Colon (tissue), 2 donors: ENCODE results near the gene IL31.
"Not testable (repeated sequence)": the region's sequence is repeated elsewhere in the genome, so short reads cannot be mapped to it uniquely, and the experiment has no call there.

Source experiments
- FAIRE-seq: peaks from 2 replicates; lab custom pipeline; 2012; peaks lifted over from hg19 to GRCh38; lab: Jason Lieb, UNC
- donor health status: control.
- donor health status: control.

Gene IL31

DNA sequence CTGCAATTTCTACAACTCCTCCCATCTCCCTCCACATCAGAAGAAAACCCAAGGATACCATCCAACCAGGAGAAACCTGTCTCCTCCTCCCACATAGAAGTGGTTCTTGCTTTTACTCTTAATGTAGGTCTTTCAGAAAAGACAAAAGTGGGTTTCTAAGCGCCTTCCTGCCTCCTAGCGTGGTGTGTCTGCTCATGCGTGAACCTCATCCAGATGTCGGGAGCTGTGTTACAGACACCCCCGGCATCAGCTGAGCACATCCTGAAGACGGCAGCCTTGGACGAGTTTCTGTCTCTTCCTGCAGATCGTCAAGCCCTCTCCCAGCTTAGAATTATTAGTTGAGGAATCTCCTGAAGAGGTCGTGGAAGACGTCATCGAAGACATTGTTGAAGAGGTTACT lies 18.4 kb upstream of the IL31 start:
- no peak for FAIRE-seq

DNA sequence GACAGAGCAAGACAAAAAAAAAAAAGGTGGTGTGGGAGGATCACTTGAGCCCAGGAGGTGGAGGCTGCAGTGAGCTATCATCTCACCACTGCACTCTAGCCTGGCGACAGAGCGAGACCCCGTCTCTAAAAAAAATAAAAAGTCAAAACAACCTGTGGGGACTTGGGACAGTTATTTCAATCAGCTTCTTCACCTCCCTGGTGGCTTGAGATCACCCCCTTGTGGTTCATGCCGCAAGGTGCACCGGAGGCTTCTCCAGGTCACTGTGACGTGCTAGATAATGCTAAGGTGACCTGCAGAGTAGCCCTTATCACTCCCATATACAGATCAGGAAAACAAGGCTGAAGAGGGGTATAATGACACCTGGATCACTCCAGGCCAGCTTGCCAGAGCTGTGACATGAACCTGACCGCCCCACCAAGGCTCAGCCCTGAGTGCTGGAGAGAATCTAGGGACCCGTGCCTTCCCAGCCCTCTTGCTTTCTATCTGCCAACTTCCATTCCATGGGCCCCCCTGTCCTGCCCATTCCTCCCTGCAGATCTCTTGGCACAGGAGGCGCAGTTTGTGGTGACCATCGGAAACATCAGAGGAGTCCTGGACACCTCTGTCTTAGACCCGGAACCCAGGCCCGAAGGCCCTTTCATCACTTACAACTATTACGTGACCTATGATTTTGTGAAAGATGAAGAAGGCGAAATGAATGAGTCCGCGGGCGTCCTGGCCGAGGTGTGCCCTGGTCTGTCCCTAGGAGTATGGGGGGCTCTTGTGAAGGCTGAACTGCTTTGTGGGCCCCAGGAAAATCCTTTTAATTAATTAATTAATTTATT lies 17.0 kb upstream of the IL31 start:
- no peak for FAIRE-seq

DNA sequence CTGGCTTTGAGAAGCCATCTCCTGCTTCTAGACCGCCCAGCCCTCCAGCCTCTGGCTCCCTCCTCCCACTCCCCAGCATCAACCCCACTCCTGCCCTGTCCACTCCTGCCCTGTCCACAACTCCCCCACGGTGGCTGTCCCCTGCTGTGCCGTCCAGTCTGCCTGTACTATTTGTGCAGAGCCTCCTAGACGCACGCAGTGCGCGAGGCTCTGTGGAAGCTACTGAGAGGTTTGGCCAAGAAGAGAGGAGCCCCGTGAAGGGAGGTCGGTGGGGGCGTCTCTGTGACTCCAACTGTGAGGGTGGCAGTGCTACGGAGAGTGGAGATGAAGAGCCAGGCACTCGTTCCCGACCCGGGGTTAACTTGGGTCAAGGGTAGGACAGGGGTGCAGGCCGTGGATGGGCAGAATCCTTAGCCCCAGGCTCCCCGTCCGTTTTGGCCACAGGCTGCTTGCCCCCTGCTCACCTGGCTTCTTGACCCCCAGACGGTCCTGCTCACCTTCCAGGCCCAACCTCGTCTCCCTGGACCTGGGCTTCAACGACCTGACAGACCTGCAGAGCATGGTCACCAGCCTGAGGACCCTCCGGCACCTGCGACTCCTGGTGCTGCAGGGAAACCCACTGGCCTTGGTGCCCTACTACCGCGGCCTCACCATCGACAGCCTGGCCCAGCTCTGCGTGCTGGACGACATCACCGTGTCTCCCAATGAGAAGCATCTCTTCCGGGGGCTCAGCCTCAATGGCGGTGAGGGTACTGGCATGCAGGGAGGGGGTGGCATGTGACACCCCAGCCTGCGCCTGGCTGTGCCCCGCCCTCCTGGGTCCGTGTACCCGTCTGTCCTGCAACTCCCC lies 15.8 kb upstream of the IL31 start:
- FAIRE-seq: no peak

DNA sequence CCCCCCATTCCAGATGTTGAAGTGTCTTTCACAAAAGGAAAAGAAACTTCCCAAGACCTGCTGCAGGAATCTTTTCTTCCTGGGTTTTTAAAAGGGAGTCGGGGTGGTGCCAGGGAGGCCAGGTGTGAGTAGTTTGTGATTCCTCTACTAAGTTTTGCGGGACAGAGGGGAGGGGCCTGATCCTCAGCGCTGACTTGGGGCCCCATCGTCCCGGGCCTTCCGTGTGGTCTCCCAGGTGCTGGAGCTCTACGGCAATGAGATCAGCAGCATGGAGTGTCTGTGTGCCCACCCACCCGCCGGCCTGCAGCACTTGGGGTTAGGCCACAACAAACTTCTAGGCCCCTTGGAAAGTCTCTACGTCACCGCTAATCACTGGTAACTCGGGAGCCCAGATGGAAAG lies 13.4 kb upstream of the IL31 start:
- FAIRE-seq: no peak

DNA sequence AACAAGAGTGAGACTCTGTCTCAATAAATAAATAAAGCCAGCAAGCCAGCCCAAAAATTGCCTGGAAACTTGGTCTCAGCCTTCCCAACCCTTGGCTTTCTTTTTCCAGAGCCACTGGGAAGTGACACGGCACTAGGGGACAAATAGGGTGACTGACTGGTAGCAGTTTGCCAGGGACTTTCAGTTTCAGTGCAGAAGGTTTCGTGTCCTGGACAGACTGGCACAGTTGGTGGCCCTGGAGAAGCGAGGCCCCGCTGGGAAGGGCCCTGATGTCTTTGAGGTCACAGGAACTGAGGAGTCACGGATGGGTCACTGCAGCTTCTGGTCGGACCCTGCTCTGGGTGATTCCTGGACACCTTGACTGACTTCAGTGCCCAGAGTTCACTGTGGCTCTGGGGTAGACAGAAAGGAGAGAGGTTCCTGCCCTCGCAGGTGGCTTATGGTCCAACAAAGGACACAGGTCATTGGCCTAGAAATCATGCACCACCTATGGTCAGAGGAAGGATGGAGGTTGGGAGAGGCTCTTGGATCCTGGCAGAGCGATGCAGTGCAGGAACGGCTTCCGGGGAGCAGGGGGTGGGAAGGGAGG lies 11.6 kb upstream of the IL31 start:
- no peak for FAIRE-seq

DNA sequence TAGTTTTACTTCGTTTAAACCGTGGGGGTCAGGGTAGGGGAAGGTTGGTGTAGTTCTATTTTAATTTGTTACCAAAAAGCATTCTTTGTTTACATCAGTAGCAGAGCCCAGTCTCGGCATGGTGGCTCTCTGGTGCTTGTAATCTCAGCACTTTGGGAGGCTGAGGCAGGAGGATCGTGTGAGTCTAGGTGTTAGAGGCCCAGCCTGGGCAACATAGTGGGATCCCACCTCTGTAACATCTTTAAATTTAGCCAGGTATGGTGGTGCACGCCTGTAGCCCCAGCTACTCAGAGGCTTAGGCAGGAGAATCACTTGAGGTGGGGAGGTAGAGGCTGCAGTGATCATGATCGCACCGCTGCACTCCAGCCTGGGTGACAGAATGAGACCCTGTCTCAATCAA lies 11.1 kb upstream of the IL31 start:
- no peak for FAIRE-seq

DNA sequence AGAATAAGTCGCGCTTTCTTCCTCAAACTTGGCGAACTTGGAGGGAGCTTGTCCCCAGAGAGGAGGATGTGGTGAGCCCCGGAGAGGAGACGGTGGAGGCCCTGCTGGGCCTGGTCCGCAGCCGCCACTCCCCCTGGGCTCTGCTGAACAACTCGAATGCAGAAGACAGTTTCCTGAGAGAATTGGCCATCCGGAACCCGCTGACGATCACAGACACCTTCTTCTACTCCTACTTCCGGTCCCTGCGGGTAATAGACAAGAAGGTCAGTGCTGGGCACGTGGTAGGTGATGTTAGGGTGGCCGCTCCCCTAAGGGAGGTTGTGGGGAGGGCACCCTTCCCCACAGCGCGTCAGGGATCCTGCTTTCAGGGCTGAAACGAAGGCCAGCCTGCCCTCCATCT lies 10.5 kb upstream of the IL31 start:
- no peak for FAIRE-seq

DNA sequence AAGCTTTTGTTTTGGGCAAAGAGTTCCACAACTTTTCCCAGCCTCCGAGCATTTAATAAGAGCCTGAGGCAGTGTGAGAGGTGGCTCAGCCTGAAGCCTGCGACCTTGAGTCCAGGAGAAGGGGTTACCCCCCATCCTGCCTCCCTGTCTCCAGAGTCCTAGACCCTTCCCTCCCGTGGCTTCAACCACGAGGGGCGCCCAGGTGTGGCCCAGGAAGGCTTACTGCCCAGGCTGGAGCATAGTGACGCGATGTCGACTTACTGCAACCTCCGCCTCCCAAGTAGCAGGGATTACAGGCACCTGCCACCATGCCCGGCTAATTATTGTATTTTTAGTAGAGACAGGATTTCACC lies 9.5 kb upstream of the IL31 start:
- FAIRE-seq: no peak

DNA sequence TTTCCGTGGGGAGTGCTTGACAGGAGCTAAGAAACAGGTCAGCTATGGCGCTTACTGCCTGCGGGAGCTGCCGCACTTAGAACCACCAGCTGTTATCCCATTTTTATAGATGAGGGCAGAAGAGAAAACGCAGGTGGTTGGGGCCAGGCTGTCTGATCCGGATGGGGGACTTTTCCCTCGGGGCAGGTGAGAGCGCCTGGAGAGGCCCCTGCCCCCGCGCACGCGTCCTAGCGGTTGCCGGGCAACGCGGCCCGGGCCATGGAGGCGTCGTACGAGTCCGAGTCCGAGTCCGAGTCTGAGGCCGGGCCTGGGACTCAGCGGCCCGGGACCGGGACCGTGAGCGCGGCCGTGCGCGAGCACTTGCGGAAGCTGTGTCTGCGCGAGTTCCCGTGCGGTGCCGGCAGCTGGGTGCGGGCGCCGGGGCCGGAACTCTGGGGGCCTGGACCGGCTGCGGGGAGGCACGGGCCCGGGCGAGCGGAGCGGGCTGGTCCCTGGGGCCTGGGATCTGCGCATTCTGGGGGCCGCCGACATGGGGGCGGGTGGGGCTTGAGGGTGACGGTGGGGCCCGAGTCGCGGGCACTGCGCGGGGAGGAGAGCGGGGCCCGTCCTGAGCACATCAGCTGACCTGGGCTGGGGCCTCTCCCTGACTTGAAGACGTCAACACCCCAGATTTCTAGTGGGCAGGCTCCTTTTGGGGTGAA lies 9.0 kb upstream of the IL31 start, which contains the start of gene LRRC43:
TSS of gene LRRC43 (plus strand) at position 237 of the 701 bp plus-strand sequence. CDS start at position 259, 22 bp downstream.
- FAIRE-seq: no peak

DNA sequence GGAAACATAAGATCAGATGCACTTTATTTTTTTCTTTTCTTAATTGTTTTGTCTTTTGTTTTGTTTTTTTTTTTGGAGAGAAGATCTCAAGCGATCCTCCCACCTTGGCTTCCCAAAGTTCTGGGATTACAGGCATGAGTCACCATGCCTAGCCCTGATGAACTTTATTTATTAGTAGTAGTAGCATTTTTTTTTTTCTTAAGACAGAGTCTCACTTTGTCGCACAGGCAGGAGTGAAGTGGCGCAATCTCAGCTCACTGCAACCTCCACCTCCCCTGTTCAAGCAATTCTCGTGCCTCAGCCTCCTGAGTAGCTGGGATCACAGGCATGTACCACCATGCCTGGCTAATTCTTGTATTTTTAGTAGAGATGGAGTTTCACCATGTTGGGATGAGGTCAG lies 2.5 kb upstream of the IL31 start:
- not testable (repeated sequence) for FAIRE-seq

DNA sequence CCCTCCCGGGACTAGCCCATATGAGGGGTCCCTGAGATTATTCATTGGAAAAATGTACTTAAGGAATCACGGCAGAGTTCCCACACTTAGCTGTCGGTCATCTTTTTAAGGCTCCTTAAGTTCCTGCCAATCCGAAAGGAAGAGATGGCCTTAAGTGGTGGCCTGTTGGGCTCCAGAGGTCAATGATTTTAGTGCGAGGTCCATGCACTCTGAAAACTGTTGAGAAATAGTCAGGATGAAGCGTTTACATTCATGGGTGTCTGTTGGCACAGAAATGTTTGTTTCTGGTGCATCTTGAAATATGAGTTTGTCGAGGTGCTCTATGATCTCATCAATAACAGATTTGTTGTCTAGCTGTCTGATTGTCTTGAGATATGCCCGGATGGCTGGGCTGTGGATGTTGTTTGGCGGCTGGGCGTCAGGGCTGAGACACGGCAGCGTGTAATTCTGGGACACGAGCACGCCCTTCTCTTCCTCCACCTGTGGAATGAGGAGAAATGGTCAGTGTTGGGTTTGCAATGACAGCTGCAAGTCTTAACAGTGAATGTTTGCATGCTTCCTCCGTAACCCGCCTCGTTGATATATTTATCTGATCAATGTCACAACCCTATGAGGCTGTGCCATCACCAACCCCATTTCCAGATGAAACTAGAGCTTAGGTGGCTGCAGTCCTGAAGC lies 1.6 kb downstream of the IL31 start:
- FAIRE-seq: no peak

DNA sequence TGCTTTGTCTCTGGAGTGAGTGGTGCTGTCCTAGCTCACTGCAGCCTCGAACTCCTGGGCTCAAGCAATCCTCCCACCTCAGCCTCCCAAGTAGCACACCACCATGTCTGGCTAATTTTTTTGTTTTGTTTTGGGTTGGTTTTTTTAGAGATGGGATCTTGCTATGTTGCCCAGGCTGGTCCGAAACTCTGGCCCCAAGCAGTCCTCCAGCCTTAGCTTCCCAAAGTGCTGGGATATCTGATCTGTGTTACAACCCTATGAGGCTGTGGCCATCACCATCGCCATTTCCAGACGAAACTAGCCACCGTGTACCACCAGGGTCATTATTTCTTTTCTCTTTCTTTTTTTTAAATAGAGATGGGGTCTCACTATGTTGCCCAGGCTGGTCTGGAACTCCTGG lies 2.6 kb downstream of the IL31 start:
- FAIRE-seq: no peak

DNA sequence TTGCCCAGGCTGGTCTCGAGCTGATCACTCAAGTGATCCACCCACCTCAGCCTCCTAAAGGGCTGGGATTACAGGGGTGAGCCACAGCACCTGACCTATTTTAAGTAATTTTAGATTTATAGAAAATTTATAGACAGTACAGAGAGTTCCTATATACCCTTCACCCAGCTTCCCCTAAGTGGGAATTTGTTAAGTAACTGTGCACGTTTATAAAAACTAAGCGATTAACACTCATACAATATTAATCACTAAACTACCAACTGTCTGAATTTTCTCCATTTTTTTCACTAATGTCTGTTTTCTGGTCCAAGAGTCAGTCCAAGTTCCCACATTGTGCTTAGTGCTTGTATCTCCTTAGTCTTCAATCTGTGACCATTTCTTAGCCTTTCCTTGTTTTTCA lies 5.5 kb downstream of the IL31 start:
- no peak for FAIRE-seq

DNA sequence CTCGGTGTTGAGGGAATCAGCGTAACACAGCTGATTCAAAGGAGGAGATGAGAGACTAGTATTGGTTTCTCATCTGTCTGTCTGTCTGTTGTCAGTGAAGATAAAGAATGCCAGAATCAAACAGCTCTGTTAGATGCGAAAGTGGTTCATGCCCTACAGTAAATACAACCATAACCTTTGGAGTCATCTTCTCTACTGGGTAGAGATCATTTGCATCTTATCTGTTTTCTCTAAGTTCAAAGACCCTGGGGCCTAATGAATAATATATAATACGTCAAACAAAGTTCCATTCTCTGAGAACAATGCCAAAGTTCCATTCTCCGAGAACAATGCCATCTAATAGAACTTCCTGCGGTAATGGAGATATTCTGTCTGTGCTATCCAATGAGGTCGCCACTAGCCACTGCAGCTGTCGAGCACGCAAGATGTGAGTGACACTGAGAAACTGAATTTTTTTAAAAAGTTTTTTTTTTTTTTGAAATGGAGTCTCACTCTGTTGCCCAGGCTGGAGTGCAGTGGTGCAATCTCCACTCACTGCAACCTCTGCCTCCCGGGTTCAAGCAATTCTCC lies 6.6 kb downstream of the IL31 start:
- FAIRE-seq: no peak

DNA sequence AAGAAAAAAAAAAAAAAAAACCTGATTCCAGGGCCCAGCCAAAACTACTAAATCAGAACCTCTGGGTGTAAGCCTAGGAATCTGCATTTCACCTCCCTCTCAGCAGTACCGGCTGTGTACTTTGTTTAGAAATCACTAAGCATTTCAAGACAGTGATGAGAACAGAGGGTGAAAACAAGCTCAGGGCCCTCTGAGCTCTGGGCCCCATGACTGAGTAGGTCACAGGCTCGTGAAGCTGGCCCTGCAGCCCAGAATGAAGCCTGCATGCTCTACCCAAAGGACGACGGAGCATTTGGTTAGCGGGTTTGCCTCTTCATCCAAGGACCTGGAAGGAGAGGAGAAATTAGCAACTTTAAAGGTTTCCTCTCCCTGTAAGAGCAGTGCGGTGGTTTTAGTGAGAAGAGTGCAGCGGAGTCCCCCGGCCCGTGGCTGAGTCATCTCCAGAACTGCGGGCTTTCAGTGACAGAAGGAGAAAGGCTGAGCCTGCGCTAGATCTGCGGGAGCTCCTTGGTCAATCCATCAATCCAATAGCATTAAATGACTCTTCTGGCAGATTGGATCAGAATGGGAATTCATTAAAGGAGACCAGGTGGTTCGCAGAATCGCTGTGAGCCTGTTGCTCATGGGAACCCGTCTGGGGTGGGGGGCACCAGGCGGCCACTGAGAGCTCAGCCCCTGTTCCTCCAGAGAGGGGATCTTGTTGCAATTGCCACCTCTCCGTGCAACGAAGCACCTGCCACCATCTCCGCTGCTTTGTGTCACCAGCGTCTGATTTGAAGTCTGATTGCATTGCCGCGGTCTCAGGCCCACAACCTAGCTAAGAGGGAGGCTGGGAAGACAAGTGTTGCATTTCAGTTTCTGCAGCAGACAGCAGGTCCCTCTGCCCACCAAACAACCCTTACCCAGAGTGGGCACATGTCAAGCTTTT lies 7.3 kb downstream of the IL31 start:
- no peak for FAIRE-seq

DNA sequence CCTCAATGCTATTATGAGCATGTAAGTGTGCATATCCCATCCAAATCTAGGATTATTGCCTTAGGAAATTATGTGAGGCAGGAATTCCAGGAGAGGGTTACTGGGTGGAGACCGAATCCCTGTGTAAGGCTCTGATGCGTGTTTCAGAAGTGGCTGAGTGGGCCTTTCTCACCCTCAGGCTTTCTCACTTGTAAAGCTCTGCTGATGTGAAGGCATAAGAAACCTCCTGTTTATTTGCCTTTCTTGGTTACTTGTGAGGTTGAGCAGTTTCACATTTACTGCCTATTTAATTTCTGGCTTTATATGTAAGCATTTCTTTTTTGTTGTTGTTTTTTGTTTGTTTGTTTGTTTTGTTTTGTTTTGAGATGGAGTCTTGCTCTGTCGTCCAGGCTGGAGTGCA lies 11.0 kb downstream of the IL31 start:
- FAIRE-seq: no peak

DNA sequence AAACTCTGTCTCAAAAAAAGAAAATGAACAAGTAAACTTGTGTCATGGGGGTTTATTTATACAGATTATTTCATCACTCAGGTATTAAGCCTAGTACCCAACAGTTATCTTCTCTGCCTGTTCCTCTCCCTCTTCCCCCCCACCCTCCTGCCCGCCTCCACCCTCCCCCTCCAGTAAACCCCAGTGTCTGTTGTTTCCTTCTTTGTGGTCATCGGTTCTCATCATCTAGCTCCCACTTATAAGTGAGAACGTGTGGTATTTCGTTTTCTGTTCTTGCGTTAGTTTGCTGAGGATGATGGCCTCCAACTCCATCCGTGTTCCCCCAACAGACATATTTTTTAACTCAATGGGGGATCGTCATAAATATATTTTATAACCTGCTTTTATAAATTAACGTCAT lies 12.3 kb downstream of the IL31 start:
- FAIRE-seq: no peak

DNA sequence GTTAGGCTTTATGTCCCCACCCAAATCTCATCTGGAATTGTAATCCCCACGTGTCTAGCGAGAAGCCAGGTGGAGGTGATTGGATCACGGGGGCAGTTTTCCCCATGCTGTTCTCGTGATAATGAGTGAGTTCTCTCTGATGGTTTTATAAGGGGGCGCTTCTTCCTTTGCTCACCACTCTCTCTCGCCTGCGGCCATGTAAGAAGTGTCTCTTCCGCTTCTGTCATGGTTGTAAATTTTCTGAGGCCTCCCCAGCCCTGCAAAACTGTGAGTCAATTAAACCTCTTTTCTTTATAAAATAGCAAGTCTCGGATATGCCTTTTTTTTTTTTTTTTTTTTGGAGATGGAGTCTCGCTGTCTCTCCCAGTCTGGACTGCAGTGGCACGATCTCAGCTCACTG lies 13.3 kb downstream of the IL31 start:
- FAIRE-seq: no peak

DNA sequence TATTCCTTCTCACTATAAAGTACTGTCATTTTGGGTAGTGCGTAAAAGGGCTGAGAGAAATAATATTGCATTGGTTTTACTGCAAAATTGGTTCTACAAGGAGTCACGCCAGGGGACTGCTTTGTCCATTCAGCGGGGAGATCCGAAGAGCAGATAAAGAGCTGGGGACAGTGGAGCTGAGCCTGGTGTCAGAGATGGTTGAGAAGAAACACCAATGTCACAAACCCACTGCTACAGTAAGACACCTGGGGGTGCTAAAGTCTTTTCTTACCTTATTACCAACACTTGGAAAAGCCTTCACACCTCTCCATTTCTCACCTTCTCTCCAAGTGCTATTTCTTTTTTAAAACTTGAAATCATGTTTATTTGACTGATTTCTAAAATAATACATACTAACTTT lies 14.1 kb downstream of the IL31 start:
- no peak for FAIRE-seq

DNA sequence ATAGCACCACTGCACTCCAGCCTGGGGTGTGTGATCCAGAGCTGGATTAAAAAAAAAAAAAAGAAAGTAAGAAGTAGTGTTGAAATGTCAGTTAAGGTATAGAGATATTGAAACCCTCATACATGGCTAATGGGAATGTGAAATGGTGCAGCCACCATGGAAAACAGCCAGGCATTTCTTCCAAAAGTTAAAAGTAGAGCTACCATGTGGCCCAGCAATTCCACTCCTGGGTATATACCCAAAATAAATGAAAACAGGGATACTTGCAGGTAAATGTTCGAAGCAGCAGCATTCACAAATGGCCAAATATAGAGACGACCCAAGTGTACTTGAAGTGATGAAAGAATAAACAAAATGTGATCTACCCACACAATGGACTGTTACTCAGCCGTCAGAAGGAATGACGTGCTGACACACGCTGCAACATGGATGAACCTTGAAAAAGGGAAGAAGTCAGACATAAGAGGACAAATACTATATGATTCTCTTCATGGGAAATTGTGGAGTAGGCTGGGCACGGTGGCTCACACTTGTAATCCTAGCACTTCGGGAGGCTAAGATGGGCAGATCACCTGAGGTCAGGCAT lies 15.2 kb downstream of the IL31 start:
- no peak for FAIRE-seq
